Endothelial cell of umbilical vein (primary cell): ENCODE measurements around the gene CELF1. TPM values are rescaled to one million over a fixed set of nuclear protein-coding genes. Genes with fewer than 3 reads are reported as not detected.

ENCODE experiments used
- BruUV-seq: library from RNA; stranded (reverse); fragments of 400-500 nt; replicated peaks from 2 replicates; lab custom pipeline; 2021; lab: Mats Ljungman, UMichigan
- CTCF ChIA-PET: fragments of 300-600, 350-600 bp; sonication (Branson Sonifier 250); formaldehyde crosslinking; loops from one replicate; lab custom pipeline; 2021; ENCODE audit warnings: antibody characterized with exemption, inconsistent platforms; lab: Charles Lee
- POLR2A ChIA-PET: fragments of 300-600, 350-600 bp; sonication (Branson Sonifier 250); formaldehyde crosslinking; loops from one replicate; lab custom pipeline; 2021; ENCODE audit warnings: antibody characterized with exemption, inconsistent platforms; lab: Charles Lee
- DNase-seq: peaks from one replicate; pipeline ENCODE4 v3.0.0-alpha.2; 2011; ENCODE audit warnings: low read depth, low spot score
- FAIRE-seq: peaks from 2 replicates; lab custom pipeline; 2011; peaks lifted over from hg19 to GRCh38; lab: Jason Lieb, UNC
- H2AFZ ChIP-seq: 2 replicates; pipeline ENCODE4 v1.6.0; 2012; ENCODE audit warnings: low read depth, low read length, control low read depth, inconsistent platforms
- H3K27ac ChIP-seq: 2 replicates; pipeline ENCODE4 v1.5.1; 2011; ENCODE audit warnings: low read depth, mild to moderate bottlenecking, control low read depth, low read length, moderate library complexity; ENCODE audit not compliant: insufficient read depth
- H3K27me3 ChIP-seq, 2 experiments: 2 replicates each; pipeline versions ENCODE4 v1.6.0 to v1.6.1; 2011; ENCODE audit warnings: low read length in 2 of 2, mixed read lengths in 1 of 2; ENCODE audit not compliant: control insufficient read depth in 2 of 2, insufficient read depth in 2 of 2
- H3K36me3 ChIP-seq, 2 experiments: 2 replicates in 1 of 2; 3 replicates in 1 of 2; pipeline ENCODE4 v1.5.1; 2011; ENCODE audit warnings: low read length in 2 of 2, mild to moderate bottlenecking in 1 of 2, moderate library complexity in 1 of 2; ENCODE audit not compliant: control insufficient read depth in 2 of 2, insufficient read depth in 2 of 2; ENCODE audit errors: extremely low read depth in 1 of 2
- H3K4me1 ChIP-seq: 3 replicates; pipeline ENCODE4 v1.5.1; 2011; ENCODE audit warnings: mild to moderate bottlenecking, low read length; ENCODE audit not compliant: control insufficient read depth, insufficient read depth; ENCODE audit errors: extremely low read depth
- H3K4me2 ChIP-seq: 2 replicates; pipeline ENCODE4 v1.6.1; 2011; ENCODE audit warnings: low read length, control low read depth, mixed read lengths; ENCODE audit not compliant: insufficient read depth
- H3K4me3 ChIP-seq, 3 experiments: fragments of 200-600 bp in 1 of 3; sonication (generic), shearing (Covaris generic) in 1 of 3; replicated peaks in 1 of 3; 2 replicates each; pipeline ENCODE4 v1.5.1; 2011 to 2016; ENCODE audit warnings: control low read depth in 3 of 3, low read length in 3 of 3, mild to moderate bottlenecking in 2 of 3, inconsistent platforms in 1 of 3, low read depth in 1 of 3, moderate library complexity in 1 of 3; ENCODE audit not compliant: insufficient read depth in 1 of 3
- H3K79me2 ChIP-seq: 2 replicates; pipeline ENCODE4 v1.6.0; 2012; ENCODE audit warnings: low read length, inconsistent platforms; ENCODE audit not compliant: control insufficient read depth, insufficient read depth
- H3K9ac ChIP-seq: replicated peaks from 2 replicates; pipeline ENCODE3; 2011; ENCODE audit warnings: low read length, control low read depth; ENCODE audit not compliant: insufficient read depth; ENCODE audit errors: extremely low read depth
- H3K9me1 ChIP-seq: replicated peaks from 3 replicates; pipeline ENCODE4 v1.6.0; 2011; ENCODE audit warnings: mild to moderate bottlenecking, low read length; ENCODE audit not compliant: control insufficient read depth, insufficient read depth; ENCODE audit errors: extremely low read depth
- H3K9me3 ChIP-seq: replicated peaks from 2 replicates; pipeline ENCODE4 v1.5.1; 2012; ENCODE audit warnings: low read length, inconsistent platforms; ENCODE audit not compliant: control insufficient read depth, insufficient read depth
- H4K20me1 ChIP-seq: replicated peaks from 2 replicates; pipeline ENCODE3; 2011; ENCODE audit warnings: mild to moderate bottlenecking, low read length; ENCODE audit not compliant: control insufficient read depth, insufficient read depth; ENCODE audit errors: extremely low read depth
- CTCF ChIP-seq, 2 donors: IDR thresholded peaks; 1 replicate in 1 of 2; 2 replicates in 1 of 2; pipeline ENCODE4 v1.5.1; 2011; ENCODE audit warnings: low read length in 2 of 2, mild to moderate bottlenecking in 2 of 2, moderate library complexity in 2 of 2, control low read depth in 1 of 2, inconsistent platforms in 1 of 2, low read depth in 1 of 2; ENCODE audit not compliant: insufficient read depth in 1 of 2; ENCODE audit errors: extremely low read depth in 1 of 2
- EZH2 ChIP-seq: IDR thresholded peaks from 2 replicates; pipeline ENCODE4 v1.6.1; 2012; ENCODE audit warnings: borderline replicate concordance, low read depth, mild to moderate bottlenecking, moderate library complexity, low read length, inconsistent platforms; ENCODE audit not compliant: severe bottlenecking
- FOS ChIP-seq: IDR thresholded peaks from 2 replicates; pipeline ENCODE4 v1.6.1; 2011; ENCODE audit warnings: mild to moderate bottlenecking, low read length, moderate library complexity, borderline replicate concordance; ENCODE audit not compliant: insufficient read depth
- GATA2 ChIP-seq: IDR thresholded peaks from 2 replicates; pipeline ENCODE4 v1.7.0; 2011; ENCODE audit warnings: low read depth, mild to moderate bottlenecking, moderate library complexity, mixed read lengths, low read length; ENCODE audit not compliant: insufficient read length, insufficient read depth
- JUN ChIP-seq: IDR thresholded peaks from 2 replicates; pipeline ENCODE4 v1.6.1; 2011; ENCODE audit warnings: borderline replicate concordance, low read depth; ENCODE audit not compliant: insufficient read length, insufficient read depth
- MAX ChIP-seq: IDR thresholded peaks from 2 replicates; pipeline ENCODE4 v1.6.1; 2011; ENCODE audit not compliant: insufficient read depth, insufficient read length
- MYC ChIP-seq: IDR thresholded peaks from one replicate; pipeline ENCODE4 v1.6.1; 2011; ENCODE audit warnings: mild to moderate bottlenecking, low read depth, low read length
- POLR2A ChIP-seq: IDR thresholded peaks from 2 replicates; pipeline ENCODE4 v1.6.1; 2012; ENCODE audit warnings: low read depth, mild to moderate bottlenecking, control low read depth, low read length
- POLR2AphosphoS5 ChIP-seq: IDR thresholded peaks from 2 replicates; pipeline ENCODE4 v1.6.1; 2012; ENCODE audit warnings: low read depth, mild to moderate bottlenecking, control low read depth, low read length, moderate library complexity; ENCODE audit not compliant: insufficient read depth
- dilution Hi-C: fragments of 300-500 bp; cut with MboI; formaldehyde crosslinking; loops from one replicate; pipeline ENCODE4 v1.15.0; 2019; ENCODE audit warnings: low sequenced_read_pairs; ENCODE audit not compliant: extremely low pct_ligation_motif_present
- intact Hi-C: fragments of 100-400 bp; cut with micrococcal nuclease; formaldehyde crosslinking; loops from one replicate; pipeline ENCODE4 v1.10.0; 2022
- polyA plus RNA-seq, 4 experiments: library from polyadenylated mRNA; depleted of rRNA in 3 of 4; stranded (reverse) in 3 of 4; unstranded in 1 of 4; fragments of >200 nt; gene quantifications; 2 replicates each; pipeline versions ENCODE4 v1.2.1 to v1.2.3, GENCODE V29; 2011 to 2012; ENCODE audit warnings: missing spikeins in 1 of 4
- total RNA-seq: library from RNA; stranded (reverse); gene quantifications from 2 replicates; pipeline ENCODE4 v1.2.3, GENCODE V29; 2021

Gene CELF1
- total and polyA plus RNA-seq, 2 donors (not counting 3 experiments of a cell fraction or from before 2014, with no cell fraction given): 66.3 to 120 TPM

- Histone ChIP-seq H3K4me1 (no peaks in the 10 kb centered on the region), H3K27ac (no peak overlapping the region), H4K20me1 (no peaks in the 10 kb centered on the region), H3K79me2 (no peaks in the 10 kb centered on the region), H3K36me3 (no peaks in the 10 kb centered on the region), H3K9me1 (no peaks in the 10 kb centered on the region), H3K4me2 (no peak overlapping the region), H2AFZ (no peak overlapping the region), H3K27me3 (no peaks in the 10 kb centered on the region), H3K4me3 (no peak overlapping the region), H3K9ac (no peak overlapping the region), H3K9me3 (no peaks in the 10 kb centered on the region)
- no peak for FAIRE-seq
- CTCF ChIA-PET: interaction anchor here (2.0 kb wide), 1 partner anchor 18 kb away, joined by 7 read pairs; no protein-coding TSS in a partner anchor
- no peak for DNase-seq
- intact Hi-C loops: no loop called here
- no TSS peak for BruUV-seq
- dilution Hi-C loops: no loop called here
- POLR2A ChIA-PET: no interaction called here
- TF ChIP-seq EZH2 (no peak), FOS (no peak), JUN (no peak), MAX (no peak), POLR2A (no peak), MYC (no peak), GATA2 (no peak), POLR2AphosphoS5 (no peak), CTCF (IDR thresholded peaks at IDR 0.05; ENCODE audit: extremely low read depth in 1 of 2, insufficient read depth in 1 of 2, low read depth in 1 of 2, low read length in 2 of 2) (no peak)
Observed at GRCh38 chr11:47435687-47436086, 117.2 kb downstream of the CELF1 start.
